Lower leg skin (tissue), 3 donors: ENCODE measurements around the gene TXN.

Source experiments
- POLR2A ChIP-seq, 2 donors: fragments of 450-650 bp; IDR thresholded peaks; one replicate each; pipeline ENCODE4 v1.6.1; 2016 to 2017; ENCODE audit warnings: antibody characterized with exemption in 2 of 2, mild to moderate bottlenecking in 1 of 2, moderate library complexity in 1 of 2
- TF ChIP-seq, protein P1 (sequence below), 3 donors: fragments of 450-650 bp; IDR thresholded peaks; one replicate each; pipeline ENCODE4 v1.5.1; 2016; ENCODE audit warnings: antibody characterized with exemption in 3 of 3, mild to moderate bottlenecking in 3 of 3, moderate library complexity in 2 of 3

DNA sequence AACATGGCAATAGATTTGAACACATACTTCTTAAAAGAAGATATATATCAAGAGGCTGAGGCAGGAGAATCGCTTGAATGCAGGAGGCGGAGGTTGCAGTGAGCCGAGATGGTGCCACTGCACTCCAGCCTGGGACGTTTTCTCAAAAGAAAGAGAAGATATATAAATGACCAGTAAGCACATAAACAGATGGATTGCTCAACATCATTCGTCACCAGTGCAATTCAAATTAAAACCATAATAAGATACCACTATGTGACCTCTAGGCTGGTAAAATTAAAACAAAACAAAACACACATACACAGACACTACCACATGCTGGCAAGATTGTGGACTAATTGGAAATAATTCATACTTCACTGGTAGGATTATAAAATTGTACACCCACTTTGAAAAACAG lies 5.3 kb upstream of the TXN start:
- TF ChIP-seq, protein P1, sequence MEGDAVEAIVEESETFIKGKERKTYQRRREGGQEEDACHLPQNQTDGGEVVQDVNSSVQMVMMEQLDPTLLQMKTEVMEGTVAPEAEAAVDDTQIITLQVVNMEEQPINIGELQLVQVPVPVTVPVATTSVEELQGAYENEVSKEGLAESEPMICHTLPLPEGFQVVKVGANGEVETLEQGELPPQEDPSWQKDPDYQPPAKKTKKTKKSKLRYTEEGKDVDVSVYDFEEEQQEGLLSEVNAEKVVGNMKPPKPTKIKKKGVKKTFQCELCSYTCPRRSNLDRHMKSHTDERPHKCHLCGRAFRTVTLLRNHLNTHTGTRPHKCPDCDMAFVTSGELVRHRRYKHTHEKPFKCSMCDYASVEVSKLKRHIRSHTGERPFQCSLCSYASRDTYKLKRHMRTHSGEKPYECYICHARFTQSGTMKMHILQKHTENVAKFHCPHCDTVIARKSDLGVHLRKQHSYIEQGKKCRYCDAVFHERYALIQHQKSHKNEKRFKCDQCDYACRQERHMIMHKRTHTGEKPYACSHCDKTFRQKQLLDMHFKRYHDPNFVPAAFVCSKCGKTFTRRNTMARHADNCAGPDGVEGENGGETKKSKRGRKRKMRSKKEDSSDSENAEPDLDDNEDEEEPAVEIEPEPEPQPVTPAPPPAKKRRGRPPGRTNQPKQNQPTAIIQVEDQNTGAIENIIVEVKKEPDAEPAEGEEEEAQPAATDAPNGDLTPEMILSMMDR (IDR thresholded peaks at IDR 0.05), result no peak
- TF ChIP-seq POLR2A (IDR thresholded peaks at IDR 0.05), result no peak
